GM12872 (cell line): ENCODE results near the gene CCDC80.

Source experiments
- TF ChIP-seq, protein P1 (sequence below): IDR thresholded peaks from 3 replicates; pipeline ENCODE4 v1.5.1; 2011; ENCODE audit warnings: low read depth, mild to moderate bottlenecking, low read length, moderate library complexity; ENCODE audit not compliant: insufficient read depth

The CCDC80 gene

DNA sequence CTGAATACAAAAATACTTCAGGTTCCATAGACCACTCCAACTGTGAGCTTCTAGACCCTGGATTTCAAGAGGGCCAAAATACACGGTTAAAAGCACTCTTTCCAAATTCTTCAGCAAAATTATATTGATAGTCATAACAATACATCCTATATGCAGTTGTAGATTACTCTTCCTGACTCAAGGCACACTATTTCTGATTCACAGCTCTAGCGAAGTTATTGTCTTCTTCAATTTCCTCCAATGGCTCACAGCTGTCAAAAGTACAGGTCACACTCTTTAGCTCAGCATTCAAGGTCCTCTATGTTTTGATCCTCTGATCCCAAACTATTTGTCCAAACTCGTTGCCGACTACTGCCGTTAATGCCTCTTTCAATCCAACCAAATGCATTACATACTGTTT is 13.5 kb upstream of the CCDC80 start:
- TF ChIP-seq, protein P1, sequence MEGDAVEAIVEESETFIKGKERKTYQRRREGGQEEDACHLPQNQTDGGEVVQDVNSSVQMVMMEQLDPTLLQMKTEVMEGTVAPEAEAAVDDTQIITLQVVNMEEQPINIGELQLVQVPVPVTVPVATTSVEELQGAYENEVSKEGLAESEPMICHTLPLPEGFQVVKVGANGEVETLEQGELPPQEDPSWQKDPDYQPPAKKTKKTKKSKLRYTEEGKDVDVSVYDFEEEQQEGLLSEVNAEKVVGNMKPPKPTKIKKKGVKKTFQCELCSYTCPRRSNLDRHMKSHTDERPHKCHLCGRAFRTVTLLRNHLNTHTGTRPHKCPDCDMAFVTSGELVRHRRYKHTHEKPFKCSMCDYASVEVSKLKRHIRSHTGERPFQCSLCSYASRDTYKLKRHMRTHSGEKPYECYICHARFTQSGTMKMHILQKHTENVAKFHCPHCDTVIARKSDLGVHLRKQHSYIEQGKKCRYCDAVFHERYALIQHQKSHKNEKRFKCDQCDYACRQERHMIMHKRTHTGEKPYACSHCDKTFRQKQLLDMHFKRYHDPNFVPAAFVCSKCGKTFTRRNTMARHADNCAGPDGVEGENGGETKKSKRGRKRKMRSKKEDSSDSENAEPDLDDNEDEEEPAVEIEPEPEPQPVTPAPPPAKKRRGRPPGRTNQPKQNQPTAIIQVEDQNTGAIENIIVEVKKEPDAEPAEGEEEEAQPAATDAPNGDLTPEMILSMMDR, result no peak

DNA sequence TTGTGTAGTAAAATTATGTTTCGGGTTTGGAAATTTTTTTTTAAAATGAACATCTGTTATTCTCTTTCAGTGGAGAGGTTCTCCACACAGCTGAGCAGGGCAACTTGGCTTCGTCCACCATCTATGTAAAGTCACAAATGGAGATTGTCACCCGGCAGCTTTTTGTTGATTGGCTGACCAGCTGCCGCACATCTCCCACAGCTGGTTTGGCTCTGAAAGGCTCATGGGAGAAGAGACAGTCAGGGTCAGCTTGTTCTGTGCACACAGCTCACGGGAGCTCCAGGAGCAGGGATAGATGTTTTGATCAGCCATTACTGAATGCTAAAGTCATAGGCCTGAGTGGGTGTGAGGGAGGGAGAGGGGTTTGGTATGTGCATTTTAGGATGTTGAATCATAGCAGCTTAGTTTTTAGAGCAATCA is 12.9 kb upstream of the CCDC80 start:
- TF ChIP-seq, protein P1, result no peak

DNA sequence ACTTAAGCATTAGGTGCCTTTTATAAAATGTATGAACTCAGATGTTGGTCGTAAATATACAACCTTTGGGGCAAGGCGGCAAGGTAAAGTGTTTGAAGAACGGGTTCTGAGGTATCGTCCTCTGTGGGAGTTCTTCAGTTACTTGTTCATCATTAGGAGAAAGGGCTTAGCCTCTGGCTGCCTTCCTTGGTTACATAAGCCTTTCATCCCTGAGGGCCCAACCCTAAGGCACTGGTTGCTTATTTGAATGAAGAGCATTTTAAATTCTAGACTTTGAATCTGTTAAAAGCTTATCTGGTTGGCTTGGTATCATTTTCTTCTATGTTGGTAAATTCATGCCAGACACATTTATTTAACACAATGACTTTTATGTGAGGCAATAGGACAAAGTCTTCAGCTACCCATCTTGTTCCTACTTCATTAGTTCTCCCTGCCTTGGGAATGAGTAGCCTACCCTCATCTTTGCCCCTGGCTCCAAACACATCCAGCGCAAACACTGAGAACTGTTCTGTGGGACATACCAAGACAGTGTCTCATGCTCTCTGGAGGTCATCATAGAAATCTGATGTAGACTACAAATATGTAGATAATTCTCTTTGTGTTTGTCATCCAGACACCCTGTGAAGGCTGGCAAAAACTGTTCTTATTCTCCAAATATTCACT is 12.4 kb upstream of the CCDC80 start:
- TF ChIP-seq, protein P1, result no peak

DNA sequence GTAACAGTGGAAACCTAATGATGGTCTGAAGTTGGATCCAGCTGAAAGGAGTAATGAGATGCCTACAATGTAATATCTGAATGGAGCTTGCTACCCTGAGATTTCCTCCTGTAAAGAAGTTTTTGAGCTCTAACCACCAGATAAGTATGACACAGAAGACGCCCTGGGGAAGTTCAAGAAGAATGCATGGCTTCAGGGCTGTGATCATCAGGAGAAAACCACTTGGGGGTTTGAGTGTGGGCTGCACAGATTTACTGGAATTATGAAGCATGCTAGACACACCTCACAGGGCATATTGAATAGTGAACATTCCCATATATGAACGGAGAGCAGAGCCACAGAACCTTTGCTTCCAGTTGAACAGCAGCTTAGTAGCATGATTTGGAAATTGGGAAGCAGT is 10.6 kb upstream of the CCDC80 start:
- TF ChIP-seq, protein P1, result no peak

DNA sequence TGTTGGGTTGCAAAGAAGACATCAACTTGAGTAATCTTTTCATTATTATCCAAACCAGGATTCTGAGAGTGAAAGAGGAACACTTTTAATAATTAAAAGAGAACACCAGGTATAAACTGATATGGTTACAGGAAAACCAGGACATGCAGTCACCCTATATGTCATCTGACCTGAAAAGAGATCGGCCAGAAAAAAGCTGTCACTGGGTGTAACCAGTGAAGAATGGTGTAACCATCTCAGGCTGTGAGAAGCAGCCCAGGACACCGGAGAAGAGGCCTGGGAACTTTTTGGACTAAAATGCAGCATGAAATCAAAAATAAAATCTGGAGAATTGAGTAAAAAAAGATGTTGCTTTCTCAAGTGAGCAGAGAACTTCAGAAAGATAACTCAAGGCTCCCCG is 10.1 kb upstream of the CCDC80 start:
- TF ChIP-seq, protein P1, result no peak

DNA sequence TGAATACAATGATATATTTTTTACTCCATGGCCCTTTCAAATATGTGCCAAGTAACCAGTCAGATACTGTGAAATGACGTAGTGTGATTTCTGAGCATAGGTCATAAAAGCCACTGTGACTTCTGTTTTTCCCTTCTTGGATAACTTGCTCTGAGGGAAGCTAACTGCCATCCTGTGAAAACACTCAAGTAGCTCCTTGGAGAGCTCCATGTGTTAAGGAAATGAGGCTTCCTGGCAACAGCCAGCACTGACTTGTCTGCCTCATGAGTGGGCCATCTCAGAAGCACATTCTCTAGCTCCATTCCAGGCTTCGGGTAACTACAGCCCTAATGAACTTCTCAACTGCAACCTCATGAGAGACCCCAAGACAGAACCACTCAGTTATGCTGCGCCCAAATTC is 9.5 kb upstream of the CCDC80 start:
- TF ChIP-seq, protein P1, result no peak

DNA sequence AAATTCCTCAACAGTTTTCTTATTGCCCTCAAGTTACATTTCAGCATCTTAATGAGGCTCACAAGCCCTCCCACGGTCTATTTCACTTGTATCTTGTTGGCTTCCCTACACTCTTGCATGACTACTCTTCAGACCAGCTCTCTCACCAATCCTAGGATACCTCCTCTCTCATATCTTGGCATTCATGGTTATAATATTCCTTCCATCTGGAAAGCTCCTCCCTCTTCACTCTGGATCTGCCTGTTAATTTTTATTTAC is 8.5 kb upstream of the CCDC80 start:
- TF ChIP-seq, protein P1, result no peak
